ENCODE measurements around the gene C3orf80. TPM values are rescaled to one million over a fixed set of nuclear protein-coding genes. Genes with fewer than 3 reads are reported as not detected.

Gene C3orf80
- total and polyA plus RNA-seq, 3 donors from 2014 or later = 0.63 to 2.8 (median 2.0) TPM

- no peak for TF ChIP-seq CTCF (IDR thresholded peaks at IDR 0.05)
- no peak for TF ChIP-seq POLR2A (IDR thresholded peaks at IDR 0.05)
- Histone ChIP-seq H3K4me1 (no peaks in the 10 kb centered on the region), H3K9me3 (no peaks in the 10 kb centered on the region), H3K27me3 (no peaks in the 10 kb centered on the region), H3K4me3 (no peak overlapping the region), H3K36me3 (ENCODE audit: low read depth, missing control alignments) (no peaks in the 10 kb centered on the region), H3K27ac (no peak overlapping the region)
- WGBS, 2 donors = 88 to 96% methylated on average over 2 of the region's 2 CpGs
- DNase-seq = no peak
- intact Hi-C loops (cut with DNase I; ENCODE audit: low total_unique reads) = no loop called here
Measured at GRCh38 chr3:160265088-160265487, 39.9 kb downstream of the C3orf80 start.

Other genes starting within 250 kb of the C3orf80 start
- 1 to 10 TPM in 1 of 2 donors, under 1 TPM in 1; 0.56 to 1.3 TPM for gene IL12A, start 236.6 kb upstream of the C3orf80 start, total RNA-seq
- 0.57 TPM for gene IL12A, start 236.6 kb upstream of the C3orf80 start, polyA plus RNA-seq (ENCODE audit: insufficient read depth, low read depth, low replicate concordance)
- gene IFT80, start 173.8 kb downstream of the C3orf80 start, total RNA-seq = 10 to 100 TPM; 55.4 to 74.9 TPM
- gene IFT80, start 173.8 kb downstream of the C3orf80 start, polyA plus RNA-seq (ENCODE audit: insufficient read depth, low read depth, low replicate concordance) = 32.0 TPM
- 100 to 1,000 TPM; 111 to 124 TPM for gene SMC4, start 174.2 kb downstream of the C3orf80 start, total RNA-seq
- gene SMC4, start 174.2 kb downstream of the C3orf80 start, polyA plus RNA-seq (ENCODE audit: insufficient read depth, low read depth, low replicate concordance) = 19.5 TPM
- 10 to 100 TPM in 1 of 2 donors, 1 to 10 TPM in 1; 9.1 to 20.6 TPM for gene TRIM59, start 224.4 kb downstream of the C3orf80 start, total RNA-seq
- 13.9 TPM for gene TRIM59, start 224.4 kb downstream of the C3orf80 start, polyA plus RNA-seq (ENCODE audit: insufficient read depth, low read depth, low replicate concordance)